ENCODE measurements around the gene SCAMP5.

- TF ChIP-seq YY1 (IDR thresholded peaks at IDR 0.05; ENCODE audit: insufficient read depth, insufficient read length) (no peak), SUZ12 (IDR thresholded peaks at IDR 0.05; ENCODE audit: extremely low read depth, insufficient read depth, insufficient read length) (no peak)
Observed at GRCh38 chr15:74997141-74997540, 1.8 kb downstream of the SCAMP5 start.
